ENCODE results near the gene SPAG7. TPM values are rescaled to one million over a fixed set of nuclear protein-coding genes. Genes with fewer than 3 reads are reported as not detected.

Gene SPAG7
- total RNA-seq, 1 donor from 2014 or later: 50.3 TPM

DNA sequence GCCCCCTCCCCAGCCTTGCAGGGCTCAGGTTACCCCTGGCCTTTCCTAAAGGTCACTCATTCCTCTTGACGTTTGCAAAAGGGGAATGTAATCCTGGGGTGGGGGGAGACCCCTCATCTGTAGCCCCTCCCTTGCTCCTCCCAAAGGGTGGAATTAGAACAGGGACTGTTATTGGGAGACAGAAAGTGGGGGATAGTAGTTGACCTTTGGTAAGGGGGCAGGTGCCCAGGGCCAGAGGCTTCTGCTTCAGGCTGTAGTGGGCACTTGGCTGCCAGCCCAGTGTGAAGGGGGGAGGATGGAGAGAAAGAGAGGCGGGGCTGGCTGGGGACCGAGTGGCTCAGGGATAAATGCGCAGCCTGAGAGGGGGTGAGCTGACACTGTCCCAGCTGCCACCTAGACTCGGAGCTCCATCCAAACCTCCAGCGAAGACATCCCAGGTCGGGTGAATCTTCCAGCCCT lies 16.8 kb downstream of the SPAG7 start, which contains the start of gene ENO3:
Gene ENO3, plus strand, starts transcription at position 374 of the 459 bp plus-strand sequence. CDS start 711 bp downstream, outside the sequence.
- intact Hi-C loops (cut with micrococcal nuclease): no loop called here

- intact Hi-C loops (cut with micrococcal nuclease): no loop called here
These were observed 17.4 kb downstream of the SPAG7 start for GRCh38 chr17:4950075-4950745.

DNA sequence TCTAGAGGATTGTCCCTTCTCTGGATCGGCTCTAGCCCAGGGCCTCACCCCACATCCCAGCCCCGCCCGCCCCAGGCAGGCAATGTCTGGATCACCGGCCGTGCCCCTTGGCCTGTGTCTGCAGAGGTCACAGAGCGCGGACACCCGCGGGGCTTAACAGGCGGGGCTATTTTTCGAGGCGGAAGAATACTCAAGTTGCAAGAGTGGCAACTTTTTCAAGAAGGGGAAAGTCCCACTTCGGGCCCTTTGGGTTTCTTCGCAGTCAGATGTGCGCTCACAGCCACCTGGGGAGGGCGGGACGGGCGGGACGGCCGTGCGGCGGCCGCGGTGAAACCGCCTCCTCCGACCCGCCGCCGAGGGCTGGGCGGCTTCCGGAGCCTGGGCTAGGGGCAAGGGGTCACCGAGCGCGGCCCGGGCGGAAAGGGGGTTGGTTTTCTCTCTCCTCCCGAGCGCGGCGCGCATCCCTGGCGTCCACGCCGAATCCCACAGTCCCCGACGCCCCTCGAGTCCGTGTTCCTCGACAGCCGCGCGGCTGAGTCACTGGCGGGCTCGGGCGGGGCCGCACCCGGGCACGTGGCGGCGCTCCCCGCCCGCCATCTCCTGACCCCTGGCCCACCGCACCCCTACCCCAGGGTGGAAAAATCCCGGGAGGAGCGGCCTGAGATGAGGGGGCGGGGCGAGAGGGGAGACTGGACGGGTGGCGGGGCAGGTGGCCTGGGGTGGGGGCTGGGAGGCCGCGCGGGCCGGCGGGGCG lies 18.1 kb downstream of the SPAG7 start:
- intact Hi-C loops (cut with micrococcal nuclease): loop anchor here (1.0 to 10.0 kb wide), 7 partner anchors 18 to 1705 kb away; partner anchors contain the start of genes ARRB2, C17orf100, CAMTA2 and DERL2

- intact Hi-C loops (cut with micrococcal nuclease): loop anchor here (1.0 to 10.0 kb wide), 8 partner anchors 9 to 1706 kb away; partner anchors contain the start of genes ARRB2, C17orf100, CAMTA2 and DERL2
These were observed 18.7 kb downstream of the SPAG7 start for GRCh38 chr17:4948931-4949320.

DNA sequence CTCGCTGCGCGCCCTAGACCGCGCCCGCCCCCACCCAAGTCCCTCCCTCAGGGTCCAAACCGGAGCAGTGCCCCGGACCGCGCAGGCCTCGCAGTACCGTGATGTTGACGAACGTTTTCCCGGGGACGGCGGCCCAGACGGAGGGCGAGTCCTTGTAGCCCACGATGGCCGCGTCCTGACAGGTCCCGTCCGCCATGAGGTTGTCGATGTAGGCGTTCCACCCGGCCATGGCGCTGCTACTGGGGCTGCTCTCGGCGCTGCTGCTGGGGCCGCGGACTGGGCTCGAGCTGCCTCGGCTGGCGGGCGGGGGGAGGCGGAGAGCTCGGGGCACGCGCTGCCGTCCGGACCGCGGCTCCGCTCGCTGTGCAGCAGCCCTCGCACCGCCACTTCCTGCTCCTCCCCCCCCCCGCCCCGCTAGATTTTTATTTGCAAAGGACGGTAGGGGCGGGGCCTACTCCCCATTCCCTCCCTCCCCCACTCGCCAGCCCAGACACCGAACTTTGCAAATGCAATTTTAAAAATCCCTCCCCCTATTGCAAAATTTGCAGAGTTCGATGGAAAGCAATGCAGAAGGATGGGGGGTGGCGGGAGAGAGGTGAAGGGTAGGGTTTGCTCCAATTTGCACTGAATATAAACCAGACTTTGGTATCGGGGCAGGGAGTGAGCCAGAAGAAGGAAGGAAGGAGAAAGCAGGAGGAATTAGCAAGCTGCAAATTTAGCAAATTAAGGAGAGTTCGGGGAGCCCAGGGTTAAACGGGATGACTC lies 19.3 kb downstream of the SPAG7 start, which contains the start of gene PFN1:
Gene PFN1, minus strand, starts transcription at position 365 of the 765 bp plus-strand sequence. Its CDS starts 136 bp downstream, at position 229.
- intact Hi-C loops (cut with micrococcal nuclease): loop anchor here (1.0 to 10.0 kb wide), 6 partner anchors 8 to 1706 kb away; partner anchors contain the start of genes C17orf100, CAMTA2, DERL2 and INCA1

DNA sequence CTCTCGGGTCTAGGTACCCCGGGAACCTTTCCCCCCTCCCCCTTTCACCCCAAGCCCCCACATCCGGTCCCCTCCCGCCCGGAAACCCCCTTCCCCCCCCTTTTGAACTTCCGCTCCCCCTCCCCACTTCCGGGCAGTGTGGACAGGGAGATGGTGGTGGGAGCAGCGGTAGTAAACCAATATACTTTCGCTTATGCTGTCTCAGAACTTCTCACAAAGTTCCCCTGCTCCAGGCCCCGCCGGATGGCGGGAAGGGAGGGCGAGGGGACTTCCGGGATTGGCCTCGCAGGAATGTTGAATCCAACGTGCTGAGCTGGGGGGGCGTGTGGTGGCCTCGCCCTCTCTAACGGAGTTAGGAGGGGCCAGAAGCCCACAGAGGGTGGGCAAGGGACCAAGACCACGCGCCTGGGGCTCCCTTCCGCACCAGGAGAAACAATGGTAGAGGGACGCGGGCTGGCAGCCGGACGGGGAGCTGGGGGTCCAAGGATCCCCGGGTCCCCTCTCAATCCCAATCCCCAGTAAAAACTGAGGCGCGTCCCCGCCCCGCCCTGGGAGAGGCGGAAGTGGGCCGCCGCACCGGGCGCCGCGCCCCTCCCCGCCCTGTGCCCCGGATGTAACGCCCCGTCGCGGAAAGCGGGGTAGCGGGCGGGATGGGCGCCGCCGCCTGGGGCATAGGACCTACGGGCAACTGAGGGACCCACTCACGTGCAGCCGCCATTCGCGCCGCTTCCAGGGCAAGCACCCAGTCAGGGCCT lies 20.0 kb downstream of the SPAG7 start:
- intact Hi-C loops (cut with micrococcal nuclease): loop anchor here (1.0 to 10.0 kb wide), 6 partner anchors 7 to 1707 kb away; partner anchors contain the start of genes C17orf100, CAMTA2, DERL2 and INCA1

- intact Hi-C loops (cut with micrococcal nuclease): loop anchor here (5.0 to 10.0 kb wide), 3 partner anchors 40 to 1708 kb away; partner anchors contain the start of genes C17orf100, CAMTA2, MED31 and UBE2G1
These were observed 20.6 kb downstream of the SPAG7 start for GRCh38 chr17:4947010-4947410.

DNA sequence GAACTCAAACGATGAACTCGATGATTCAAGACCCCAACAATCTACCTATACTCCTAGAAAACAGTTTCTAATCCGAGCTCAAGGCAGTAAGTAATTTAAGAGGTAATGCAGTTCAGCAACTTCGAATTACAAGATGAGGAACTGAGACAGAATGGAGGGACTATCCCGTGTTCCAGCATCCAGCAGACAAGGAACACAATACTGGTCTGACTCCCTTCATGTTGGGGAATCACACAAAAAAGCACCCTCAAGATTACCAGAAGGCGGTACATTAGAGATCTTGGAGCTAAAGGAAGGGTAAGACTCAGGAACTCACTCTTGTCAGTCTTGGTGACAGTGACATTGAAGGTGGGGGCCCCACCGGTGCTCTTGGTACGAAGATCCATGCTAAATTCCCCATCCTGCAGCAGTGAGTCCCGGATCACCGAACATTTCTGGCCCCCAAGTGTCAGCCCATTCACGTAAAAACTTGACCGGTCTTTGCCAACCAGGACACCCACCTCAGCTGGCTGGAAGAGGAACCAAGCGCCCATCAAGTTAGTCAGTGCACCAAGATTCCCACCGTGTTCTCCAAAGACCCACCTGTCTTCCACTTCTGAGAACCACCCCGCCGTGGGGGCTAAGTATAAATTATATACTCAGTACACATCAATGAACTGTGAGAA lies 21.2 kb downstream of the SPAG7 start:
- intact Hi-C loops (cut with micrococcal nuclease): loop anchor here (5.0 to 10.0 kb wide), 3 partner anchors 41 to 1708 kb away; partner anchors contain the start of genes C17orf100, CAMTA2, MED31 and UBE2G1

GRCh38 chr17:4945944-4946280 lies 21.7 kb downstream of the SPAG7 start:
- intact Hi-C loops (cut with micrococcal nuclease): loop anchor here (5.0 to 10.0 kb wide), 3 partner anchors 41 to 1709 kb away; partner anchors contain the start of genes C17orf100, CAMTA2, MED31 and UBE2G1

GRCh38 chr17:4945176-4945943 lies 22.3 kb downstream of the SPAG7 start:
- intact Hi-C loops (cut with micrococcal nuclease): loop anchor here (5.0 to 10.0 kb wide), 3 partner anchors 42 to 1709 kb away; partner anchors contain the start of genes C17orf100, CAMTA2, MED31 and UBE2G1

DNA sequence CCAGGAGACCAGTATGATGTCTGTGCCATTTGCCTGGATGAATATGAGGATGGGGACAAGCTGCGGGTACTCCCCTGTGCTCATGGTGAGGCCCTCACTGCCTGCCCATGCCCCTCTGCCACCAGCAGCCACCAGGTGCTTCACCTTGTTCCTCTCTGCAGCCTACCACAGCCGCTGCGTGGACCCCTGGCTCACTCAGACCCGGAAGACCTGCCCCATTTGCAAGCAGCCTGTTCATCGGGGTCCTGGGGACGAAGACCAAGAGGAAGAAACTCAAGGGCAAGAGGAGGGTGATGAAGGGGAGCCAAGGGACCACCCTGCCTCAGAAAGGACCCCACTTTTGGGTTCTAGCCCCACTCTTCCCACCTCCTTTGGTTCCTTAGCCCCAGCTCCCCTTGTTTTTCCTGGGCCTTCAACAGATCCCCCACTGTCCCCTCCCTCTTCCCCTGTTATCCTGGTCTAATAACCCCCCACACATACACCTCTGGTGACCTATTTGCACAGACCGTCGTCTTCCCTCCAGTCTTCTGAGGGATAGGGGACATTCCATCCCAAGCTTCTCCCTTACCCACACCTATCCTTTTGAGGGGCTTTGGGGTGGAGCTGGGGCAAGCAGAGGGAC lies 23.0 kb downstream of the SPAG7 start:
- intact Hi-C loops (cut with micrococcal nuclease): loop anchor here (5.0 to 10.0 kb wide), 4 partner anchors 43 to 1710 kb away; partner anchors contain the start of genes C17orf100, CAMTA2, MED31 and PSMB6

- intact Hi-C loops (cut with micrococcal nuclease): loop anchor here (5.0 to 10.0 kb wide), 3 partner anchors 147 to 1711 kb away; partner anchors contain the start of genes C17orf100, MED31, PSMB6 and UBE2G1
These were observed 23.5 kb downstream of the SPAG7 start for GRCh38 chr17:4944163-4944553.

- intact Hi-C loops (cut with micrococcal nuclease): loop anchor here (5.0 to 10.0 kb wide), 3 partner anchors 146 to 1712 kb away; partner anchors contain the start of genes C17orf100, MED31, PSMB6 and UBE2G1
These were observed 24.7 kb downstream of the SPAG7 start for GRCh38 chr17:4942760-4943508.

DNA sequence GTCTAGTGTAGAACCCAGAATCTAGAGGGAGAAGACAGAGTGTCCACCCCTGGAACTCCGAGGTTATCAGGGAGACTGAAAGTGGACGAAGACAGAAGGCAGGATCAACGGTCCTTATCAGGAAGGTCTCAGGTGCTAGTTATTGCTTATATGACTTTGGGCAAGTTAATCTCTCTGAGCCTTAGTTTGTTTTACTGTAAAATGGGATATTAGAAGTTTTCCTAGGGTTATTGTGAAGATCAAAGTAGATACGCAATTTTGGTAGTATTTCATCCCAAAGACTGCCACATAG lies 26.4 kb downstream of the SPAG7 start:
- intact Hi-C loops (cut with micrococcal nuclease): loop anchor here (2.0 to 10.0 kb wide), 4 partner anchors 32 to 1714 kb away; partner anchors contain the start of genes C17orf100, MED31, PSMB6 and UBE2G1

- intact Hi-C loops (cut with micrococcal nuclease): loop anchor here (1.0 to 10.0 kb wide), 10 partner anchors 8 to 1714 kb away; partner anchors contain the start of genes ARRB2, C17orf100, INCA1 and KIF1C
These were observed 26.9 kb downstream of the SPAG7 start for GRCh38 chr17:4940555-4941318.

All from T-helper 2 cell treated with Interferon-gamma antibody and Interleukin-4, amounts not matched to agents 100 ng/mL and 5 ng/mL, for 36 hours (primary cell).